Measurements from ENCODE around the gene METTL5.
"Not testable (repeated sequence)": the region's sequence is repeated elsewhere in the genome, so short reads cannot be mapped to it uniquely, and the experiment has no call there.

Gene METTL5

GRCh38 chr2:169834401-169834800, 9.7 kb upstream of the METTL5 start:
- DNase-seq (ENCODE audit: low read depth, low spot score) = no peak

GRCh38 chr2:169828141-169828811, 3.6 kb upstream of the METTL5 start:
- DNase-seq (ENCODE audit: low read depth, low spot score) = no peak

GRCh38 chr2:169827272-169828140, 2.8 kb upstream of the METTL5 start, which contains the start of gene UBR3:
UBR3 (plus strand) TSS chr2:169827454; CDS start chr2:169827508, 54 bp downstream.
- peak; percentile 83 for DNase-seq (ENCODE audit: low read depth, low spot score)

GRCh38 chr2:169823996-169824372, 721 bp downstream of the METTL5 start:
- DNase-seq (ENCODE audit: low read depth, low spot score) = no peak

GRCh38 chr2:169822785-169823392, 1.8 kb downstream of the METTL5 start:
- DNase-seq (ENCODE audit: low read depth, low spot score) = no peak

GRCh38 chr2:169822036-169822435, 2.7 kb downstream of the METTL5 start:
- no peak for DNase-seq (ENCODE audit: low read depth, low spot score)

- DNase-seq (ENCODE audit: low read depth, low spot score) = not testable (repeated sequence)
These were observed 4.6 kb downstream of the METTL5 start for GRCh38 chr2:169820101-169820500.

GRCh38 chr2:169819106-169819505, 5.6 kb downstream of the METTL5 start:
- DNase-seq (ENCODE audit: low read depth, low spot score) = no peak

- no peak for DNase-seq (ENCODE audit: low read depth, low spot score)
These were observed 6.5 kb downstream of the METTL5 start for GRCh38 chr2:169818241-169818640.

GRCh38 chr2:169817369-169817768, 7.3 kb downstream of the METTL5 start:
- DNase-seq (ENCODE audit: low read depth, low spot score) = not testable (repeated sequence)

- not testable (repeated sequence) for DNase-seq (ENCODE audit: low read depth, low spot score)
These were observed 7.7 kb downstream of the METTL5 start for GRCh38 chr2:169816961-169817360.

- no peak for DNase-seq (ENCODE audit: low read depth, low spot score)
These were observed 8.9 kb downstream of the METTL5 start for GRCh38 chr2:169815849-169816248.

- no peak for DNase-seq (ENCODE audit: low read depth, low spot score)
These were observed 16.5 kb downstream of the METTL5 start for GRCh38 chr2:169808221-169808620.

GRCh38 chr2:169806586-169806985, 18.1 kb downstream of the METTL5 start:
- no peak for DNase-seq (ENCODE audit: low read depth, low spot score)

GRCh38 chr2:169803480-169803879, 21.2 kb downstream of the METTL5 start:
- no peak for DNase-seq (ENCODE audit: low read depth, low spot score)

GRCh38 chr2:169798718-169799592, 25.8 kb downstream of the METTL5 start, which contains the start of gene SSB:
SSB (plus strand) TSS chr2:169798871; CDS start chr2:169800961, 2,090 bp downstream.
- DNase-seq (ENCODE audit: low read depth, low spot score) = peak; percentile 83

- DNase-seq (ENCODE audit: low read depth, low spot score) = no peak
These were observed 26.3 kb downstream of the METTL5 start for GRCh38 chr2:169798397-169798717.

- DNase-seq (ENCODE audit: low read depth, low spot score) = no peak
These were observed 27.1 kb downstream of the METTL5 start for GRCh38 chr2:169797601-169798000.

- DNase-seq (ENCODE audit: low read depth, low spot score) = no peak
These were observed 28.3 kb downstream of the METTL5 start for GRCh38 chr2:169796441-169796840.

GRCh38 chr2:169795181-169795580, 29.5 kb downstream of the METTL5 start:
- DNase-seq (ENCODE audit: low read depth, low spot score) = no peak

- no peak for DNase-seq (ENCODE audit: low read depth, low spot score)
These were observed 34.1 kb downstream of the METTL5 start for GRCh38 chr2:169790581-169790980.

Data from smooth muscle cell of the brain vasculature (primary cell).